RCC 7860 (cell line): ENCODE results near the gene APOE.

ENCODE experiments used
- DNase-seq: peaks from one replicate; pipeline ENCODE4 v3.0.0-alpha.2; 2015; ENCODE audit warnings: low spot score
- FAIRE-seq: peaks from 2 replicates; lab custom pipeline; 2012; peaks lifted over from hg19 to GRCh38; lab: Jason Lieb, UNC

APOE gene

DNA sequence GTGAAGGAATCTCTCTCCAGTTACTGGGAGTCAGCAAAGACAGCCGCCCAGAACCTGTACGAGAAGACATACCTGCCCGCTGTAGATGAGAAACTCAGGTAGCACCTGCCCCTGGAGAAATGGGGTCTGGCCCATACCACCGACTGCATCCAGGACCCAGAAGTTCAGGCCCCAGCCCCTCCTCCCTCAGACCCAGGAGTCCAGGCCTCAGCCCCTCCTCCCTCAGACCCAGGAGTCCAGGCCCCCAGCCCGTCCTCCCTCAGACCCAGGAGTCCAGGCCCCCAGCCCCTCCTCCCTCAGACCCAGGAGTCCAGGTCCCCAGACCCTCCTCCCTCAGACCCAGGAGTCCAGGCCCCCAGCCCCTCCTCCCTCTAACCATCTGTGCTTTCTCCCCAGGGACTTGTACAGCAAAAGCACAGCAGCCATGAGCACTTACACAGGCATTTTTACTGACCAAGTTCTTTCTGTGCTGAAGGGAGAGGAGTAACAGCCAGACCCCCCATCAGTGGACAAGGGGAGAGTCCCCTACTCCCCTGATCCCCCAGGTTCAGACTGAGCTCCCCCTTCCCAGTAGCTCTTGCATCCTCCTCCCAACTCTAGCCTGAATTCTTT lies 43.3 kb downstream of the APOE start:
- DNase-seq (no peak), FAIRE-seq (no peak)

DNA sequence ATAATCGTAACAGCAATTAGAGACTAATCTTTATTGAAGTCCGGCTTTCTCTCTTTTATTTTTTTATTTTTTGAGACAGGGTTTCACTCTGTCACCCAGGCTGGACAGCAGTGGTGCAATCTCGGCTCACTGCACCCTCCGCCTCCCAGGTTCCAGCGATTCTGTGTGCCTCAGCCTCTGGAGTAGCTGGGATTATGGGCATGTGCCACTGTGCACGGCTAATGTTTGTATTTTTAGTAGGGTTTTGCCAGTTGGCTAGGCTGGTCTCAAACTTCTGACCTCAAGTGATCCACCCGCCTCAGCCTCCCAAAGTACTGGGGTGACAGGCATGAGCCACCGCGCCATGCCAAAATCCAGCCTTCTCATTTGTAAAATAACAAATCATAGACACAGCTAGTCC lies 44.0 kb downstream of the APOE start:
- no peak for DNase-seq
- no peak for FAIRE-seq

DNA sequence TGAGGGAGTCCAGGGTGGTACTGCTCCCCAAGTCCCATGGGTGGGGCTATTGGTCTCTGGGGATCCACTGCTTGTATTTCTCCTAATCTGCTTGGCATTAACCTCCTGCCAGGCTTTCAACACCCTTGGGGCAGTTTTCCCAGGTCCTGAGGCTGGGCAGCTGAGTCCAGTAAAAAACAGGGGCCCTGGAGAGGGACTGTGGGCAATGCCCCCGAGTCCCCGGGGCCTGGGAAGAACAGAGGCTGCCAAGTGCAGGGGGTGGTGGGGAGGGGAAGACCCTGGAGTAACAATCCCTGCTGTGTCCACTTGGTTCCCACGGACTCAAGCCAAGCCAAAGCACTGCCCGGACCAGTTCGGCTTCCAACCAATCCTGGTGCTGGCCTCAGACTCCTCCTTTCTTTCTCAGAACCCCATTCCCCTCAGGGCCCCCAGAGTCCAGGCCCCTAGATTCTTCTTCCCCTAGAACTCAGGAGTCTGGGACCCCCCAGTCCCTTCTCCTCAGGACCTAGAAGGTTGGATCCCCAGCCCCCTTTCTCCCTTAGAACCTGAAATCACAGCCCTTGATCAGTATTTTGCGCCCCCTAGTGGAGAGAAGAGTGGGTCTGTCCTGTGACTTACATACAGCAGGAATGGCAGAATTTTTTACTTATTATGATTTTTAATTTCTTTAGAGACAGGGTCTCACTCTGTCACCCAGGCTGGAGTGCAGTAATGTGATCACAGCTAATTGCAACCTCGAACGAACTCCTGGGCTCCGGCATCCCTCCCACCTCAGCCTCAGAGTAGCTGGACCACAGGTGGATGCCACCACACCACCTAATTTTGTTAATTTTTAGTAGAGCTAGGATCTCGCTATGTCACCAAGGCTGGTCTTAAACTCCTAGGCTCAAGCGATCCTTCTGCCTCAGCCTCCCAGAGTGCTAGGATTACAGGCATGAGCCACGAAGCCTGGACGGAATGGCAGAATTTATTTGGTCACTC lies 45.9 kb downstream of the APOE start:
- DNase-seq (peak; percentile 30), FAIRE-seq (no peak)

DNA sequence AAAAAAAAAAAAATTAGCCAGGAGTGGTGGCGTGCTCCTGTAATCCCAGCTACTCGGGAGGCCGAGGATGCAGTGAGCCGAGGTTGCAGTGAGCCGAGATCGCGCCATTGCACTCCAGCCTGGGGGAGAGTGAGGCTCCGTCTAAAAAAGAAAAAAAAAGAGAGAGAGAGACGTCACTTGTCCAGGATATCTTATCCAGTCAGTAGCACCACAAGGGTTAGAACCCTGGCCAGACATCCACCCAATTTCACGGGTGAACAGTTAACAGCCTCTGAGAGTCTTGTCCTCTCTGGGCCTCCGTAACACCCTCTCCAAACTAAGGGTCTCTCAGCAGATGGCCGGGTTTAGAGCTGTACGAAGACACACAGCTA lies 48.7 kb downstream of the APOE start:
- no peak for FAIRE-seq
- no peak for DNase-seq

DNA sequence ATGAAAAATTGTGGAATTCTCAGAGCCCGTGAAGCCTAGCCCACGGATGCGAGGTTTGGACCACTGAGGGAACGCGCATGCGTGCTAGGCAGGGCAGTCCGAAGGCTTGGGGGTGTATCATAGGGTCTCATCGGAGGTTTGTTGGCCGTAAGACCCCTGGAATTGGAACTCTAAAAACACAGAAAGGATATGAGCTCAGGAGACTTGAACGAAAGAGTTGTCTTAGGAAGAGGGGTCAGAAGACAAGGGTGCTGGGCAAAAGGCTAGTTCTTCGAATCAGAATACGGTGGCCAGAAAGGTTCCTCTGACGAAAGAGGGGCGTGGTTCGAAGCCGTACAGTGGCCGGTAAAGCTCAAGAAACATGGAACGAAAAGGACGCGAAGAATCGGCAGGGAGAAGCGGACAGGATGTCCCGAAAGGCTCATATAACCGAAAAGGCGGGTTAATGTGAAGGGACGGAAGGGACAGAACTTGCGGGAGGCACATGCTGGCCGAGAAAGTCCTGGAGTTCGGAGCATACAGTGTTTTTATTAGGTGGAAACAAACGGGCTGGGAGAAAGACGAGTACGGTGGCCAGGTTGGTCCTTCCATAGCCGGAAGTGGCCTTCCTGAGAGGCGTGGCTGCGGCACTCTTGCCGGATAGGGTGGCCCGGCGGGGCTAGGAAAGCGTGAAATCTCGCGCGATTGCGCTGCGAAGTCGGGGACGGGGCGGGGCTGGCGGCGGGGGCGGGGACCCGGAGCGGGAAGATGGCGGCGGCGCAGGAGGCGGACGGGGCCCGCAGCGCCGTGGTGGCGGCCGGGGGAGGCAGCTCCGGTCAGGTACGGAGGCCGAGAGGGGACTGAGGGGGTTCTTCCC lies 49.3 kb downstream of the APOE start, which contains the start of gene CLPTM1:
TSS of gene CLPTM1 (plus strand) at position 732 of the 856 bp plus-strand sequence. CDS start at position 748, 16 bp downstream.
- DNase-seq (peak; percentile 86), FAIRE-seq (no peak)

DNA sequence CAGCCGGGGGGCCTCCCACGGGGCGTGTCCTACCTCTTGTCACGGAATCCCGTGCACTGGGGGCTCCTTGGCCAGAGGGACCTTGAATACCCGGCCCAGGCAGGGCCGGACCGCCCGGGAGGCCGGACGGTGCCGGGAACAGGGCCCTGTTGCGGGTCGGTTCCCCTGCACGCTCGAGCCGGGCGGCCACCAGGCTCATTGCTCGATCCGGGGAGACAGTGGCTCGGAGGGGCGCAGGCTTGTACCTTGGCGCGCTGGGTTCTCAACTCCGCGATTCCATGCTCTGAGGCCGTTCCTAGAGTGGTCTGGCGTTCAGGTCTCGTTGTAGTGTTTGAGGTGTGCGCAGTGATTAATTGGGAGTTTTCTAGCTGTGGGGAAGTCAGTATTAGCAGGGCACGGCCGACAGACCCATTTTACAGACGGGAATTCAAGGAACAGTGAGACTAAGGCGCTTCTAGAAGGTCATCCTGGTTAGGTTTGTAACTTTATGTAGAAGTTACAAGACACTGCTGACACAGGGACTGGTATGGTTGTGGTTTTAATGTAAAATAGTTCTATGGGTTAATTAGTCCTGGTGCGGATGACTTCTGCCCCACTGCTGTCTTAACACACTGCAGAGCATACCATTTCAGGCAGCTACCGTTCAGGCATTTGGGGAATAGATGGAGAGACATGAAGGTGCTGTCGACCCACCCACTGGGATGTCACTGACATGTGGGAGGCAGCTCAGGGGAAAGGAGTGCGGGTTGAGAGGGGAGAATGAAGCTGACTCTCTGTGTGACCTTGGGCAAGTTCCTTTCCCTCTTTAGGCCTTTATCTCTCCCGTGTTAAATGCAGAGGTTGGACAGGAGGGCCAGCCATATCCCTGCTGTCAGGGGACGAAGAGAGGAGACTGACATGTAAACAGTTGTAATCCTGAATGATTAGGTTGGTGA lies 50.2 kb downstream of the APOE start:
- no peak for FAIRE-seq
- DNase-seq = no peak

DNA sequence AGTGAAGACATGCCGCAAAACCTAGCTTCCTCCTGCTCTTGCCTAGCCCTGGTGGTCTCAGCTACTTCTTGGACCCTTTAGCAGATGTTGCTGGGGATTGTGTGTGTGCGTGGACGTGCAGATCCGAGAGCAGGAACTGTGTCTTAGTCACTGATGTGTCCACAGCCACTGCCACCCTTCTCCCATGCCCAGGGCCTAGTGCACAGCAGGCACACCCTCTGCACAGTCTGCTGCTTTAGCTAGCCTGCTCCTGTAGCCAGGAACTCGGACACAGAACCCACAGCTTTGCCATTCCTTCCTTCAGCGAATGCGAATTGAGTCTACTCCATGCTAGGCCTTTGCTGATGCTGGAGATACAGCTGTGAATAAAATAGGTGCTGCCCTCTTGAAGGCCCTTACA lies 51.9 kb downstream of the APOE start:
- FAIRE-seq = no peak
- DNase-seq = no peak

DNA sequence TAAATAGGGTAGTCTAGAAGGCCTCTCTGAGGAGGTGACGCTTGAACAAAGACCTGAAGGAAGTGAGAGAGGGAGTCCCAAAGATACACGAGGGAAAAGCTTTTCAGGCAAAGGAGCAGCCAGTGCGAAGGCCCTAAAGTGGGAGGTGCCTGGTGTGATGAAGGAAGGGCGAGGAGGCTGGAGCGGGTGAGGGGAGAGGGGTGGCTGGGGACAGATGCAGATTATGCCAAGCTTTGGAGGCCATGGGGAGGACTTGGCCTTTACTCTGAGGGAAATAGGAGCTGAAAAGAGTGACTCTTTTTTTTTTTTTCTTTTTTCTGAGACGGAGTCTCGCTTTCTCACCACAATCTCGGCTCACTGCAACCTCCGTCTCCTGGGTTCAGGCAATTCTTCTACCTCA lies 52.5 kb downstream of the APOE start:
- FAIRE-seq (no peak), DNase-seq (no peak)
